Hematopoietic multipotent progenitor cell treated with erythropoietin and hydrocortisone succinate and interleukin-3 and kit ligand, for 6 days (in vitro differentiated cells): ENCODE results near the gene CCDC47.

Experiments
- DNase-seq: peaks from one replicate; pipeline ENCODE4 v3.0.0-alpha.2; 2015

The CCDC47 gene

GRCh38 chr17:63696381-63696961 lies 76.9 kb downstream of the CCDC47 start:
- DNase-seq = peak; percentile 84

GRCh38 chr17:63695889-63696288 lies 77.5 kb downstream of the CCDC47 start:
- DNase-seq = no peak
